PC-9 (cell line): ENCODE data around the gene ASCL2. TPM values are rescaled to one million over a fixed set of nuclear protein-coding genes. Genes with fewer than 3 reads are reported as not detected.

Source experiments
- BruUV-seq: library from RNA; stranded (reverse); fragments of 400-500 nt; replicated peaks from 2 replicates; lab custom pipeline; 2021; lab: Mats Ljungman, UMichigan
- CTCF ChIA-PET: fragments of 300-600 bp; sonication (Branson Sonifier 250); formaldehyde crosslinking; loops from one replicate; lab custom pipeline; 2022; ENCODE audit warnings: antibody characterized with exemption; lab: Charles Lee
- POLR2A ChIA-PET: fragments of 300-600 bp; sonication (Branson Sonifier 250); formaldehyde crosslinking; loops from one replicate; lab custom pipeline; 2022; ENCODE audit warnings: antibody characterized with exemption; ENCODE audit not compliant: unreplicated experiment; lab: Charles Lee
- DNase-seq, 2 experiments: peaks; one replicate each; pipeline versions ENCODE4 v3.0.0 to v3.0.0-alpha.2; 2015 to 2022; ENCODE audit warnings: mixed read lengths in 1 of 2
- H2AFZ ChIP-seq: fragments of 200-600 bp; sonication (generic); 2 replicates; pipeline ENCODE4 v1.8.1; 2017; ENCODE audit warnings: antibody characterized with exemption
- H3F3A ChIP-seq: fragments of 200-600 bp; sonication (generic); 2 replicates; pipeline ENCODE4 v1.8.1; 2017; ENCODE audit warnings: antibody characterized with exemption, mild to moderate bottlenecking, low read depth; ENCODE audit not compliant: insufficient read depth
- H3K27ac ChIP-seq: fragments of 200-600 bp; sonication (generic); 2 replicates; pipeline ENCODE4 v1.6.1; 2016; ENCODE audit warnings: mixed run types
- H3K27me3 ChIP-seq: fragments of 200-600 bp; sonication (generic); 2 replicates; pipeline ENCODE4 v1.6.1; 2016; ENCODE audit warnings: low read depth, mixed run types; ENCODE audit not compliant: insufficient read depth
- H3K36me3 ChIP-seq: fragments of 200-600 bp; sonication (generic); 2 replicates; pipeline ENCODE4 v1.6.1; 2016; ENCODE audit warnings: low read depth, mixed run types
- H3K4me1 ChIP-seq: fragments of 200-600 bp; sonication (generic); replicated peaks from 2 replicates; pipeline ENCODE4 v1.6.1; 2016; ENCODE audit warnings: mixed run types; ENCODE audit not compliant: insufficient read depth
- H3K4me2 ChIP-seq: fragments of 200-600 bp; sonication (generic); 2 replicates; pipeline ENCODE4 v1.6.1; 2017; ENCODE audit warnings: mixed run types
- H3K4me3 ChIP-seq: fragments of 200-600 bp; sonication (generic); 2 replicates; pipeline ENCODE4 v1.6.1; 2016; ENCODE audit warnings: mixed run types
- H3K79me2 ChIP-seq: fragments of 200-600 bp; sonication (generic); 2 replicates; pipeline ENCODE4 v1.6.1; 2017; ENCODE audit warnings: low read depth, mixed run types
- H3K9me2 ChIP-seq: fragments of 200-600 bp; sonication (generic); 2 replicates; pipeline ENCODE4 v1.8.1; 2017; ENCODE audit warnings: mild to moderate bottlenecking; ENCODE audit not compliant: insufficient read depth
- H3K9me3 ChIP-seq: fragments of 200-600 bp; sonication (generic); 2 replicates; pipeline ENCODE4 v1.8.1; 2016; ENCODE audit warnings: low read depth; ENCODE audit not compliant: insufficient read depth
- H4K20me1 ChIP-seq: fragments of 200-600 bp; sonication (generic); 2 replicates; pipeline ENCODE4 v1.8.1; 2017; ENCODE audit not compliant: insufficient read depth
- EZH2 ChIP-seq: fragments of 200-600 bp; sonication (generic); IDR thresholded peaks from 2 replicates; pipeline ENCODE4 v1.8.0; 2017; ENCODE audit warnings: antibody characterized with exemption, low read depth
- intact Hi-C: fragments of 100-400 bp; cut with micrococcal nuclease; formaldehyde crosslinking; loops from one replicate; pipeline ENCODE4 v1.10.0; 2022; ENCODE audit not compliant: unreplicated experiment
- total RNA-seq: library from RNA; stranded (reverse); gene quantifications from 2 replicates; pipeline ENCODE4 v1.2.3, GENCODE V29; 2021
- TF ChIP-seq, protein P1 (sequence below): fragments of 200-600 bp; sonication (generic); conservative IDR thresholded peaks from 2 replicates; pipeline ENCODE4 v1.6.1; 2017; ENCODE audit warnings: mixed run types, antibody characterized with exemption, mild to moderate bottlenecking, moderate library complexity

ASCL2 gene
- total RNA-seq, 1 experiment from 2014 or later = not detected

DNA sequence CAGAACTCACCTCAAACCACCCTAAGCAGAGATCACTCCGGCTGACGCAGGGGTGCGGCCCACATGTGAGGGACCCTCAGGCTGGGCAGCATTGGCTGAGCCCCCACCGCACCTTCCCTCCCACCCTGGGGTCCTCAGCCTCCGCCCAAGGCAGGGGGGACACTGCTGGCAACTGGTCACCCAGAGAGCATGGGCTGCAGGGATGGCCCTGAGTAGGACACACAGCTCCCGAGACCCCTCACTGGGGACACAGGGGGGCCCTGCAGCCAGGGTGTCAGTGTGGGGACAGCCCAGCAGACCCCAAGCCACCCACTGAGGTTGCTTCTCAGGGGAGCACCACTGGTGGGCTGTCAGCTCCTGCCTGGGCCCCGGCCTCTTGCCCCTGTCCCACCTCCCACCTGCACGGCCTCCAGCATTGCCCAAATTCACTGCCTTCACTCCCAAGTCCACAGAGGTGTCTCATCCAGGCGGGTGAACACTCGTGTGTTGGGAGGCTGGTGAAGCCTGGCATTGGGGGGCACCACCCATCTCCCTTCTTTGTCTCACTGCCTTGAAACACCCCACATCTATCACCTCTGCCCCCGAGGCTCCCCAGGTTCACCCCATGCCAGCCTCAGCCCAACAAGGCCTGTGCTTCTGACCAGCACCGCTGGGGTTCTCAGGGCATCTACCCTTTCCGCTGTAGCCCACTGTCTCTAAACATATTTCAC is 26.7 kb upstream of the ASCL2 start:
- H3K4me1 ChIP-seq = no peaks in the 10 kb centered on the region
- H3K9me3 ChIP-seq = no peaks in the 10 kb centered on the region
- no peaks in the 10 kb centered on the region for H3K36me3 ChIP-seq
- POLR2A ChIA-PET = no interaction called here
- no peaks in the 10 kb centered on the region for H3K9me2 ChIP-seq
- CTCF ChIA-PET = no interaction called here
- H3K79me2 ChIP-seq = no peaks in the 10 kb centered on the region
- H3K4me2 ChIP-seq = no peak overlapping the region
- BruUV-seq = no TSS peak
- no peaks in the 10 kb centered on the region for H4K20me1 ChIP-seq
- DNase-seq = no peak
- H3K4me3 ChIP-seq = no peak overlapping the region
- no peaks in the 10 kb centered on the region for H3K27me3 ChIP-seq
- no peak overlapping the region for H3K27ac ChIP-seq
- no peaks in the 10 kb centered on the region for H3F3A ChIP-seq
- no peak for TF ChIP-seq EZH2
- TF ChIP-seq, protein P1, sequence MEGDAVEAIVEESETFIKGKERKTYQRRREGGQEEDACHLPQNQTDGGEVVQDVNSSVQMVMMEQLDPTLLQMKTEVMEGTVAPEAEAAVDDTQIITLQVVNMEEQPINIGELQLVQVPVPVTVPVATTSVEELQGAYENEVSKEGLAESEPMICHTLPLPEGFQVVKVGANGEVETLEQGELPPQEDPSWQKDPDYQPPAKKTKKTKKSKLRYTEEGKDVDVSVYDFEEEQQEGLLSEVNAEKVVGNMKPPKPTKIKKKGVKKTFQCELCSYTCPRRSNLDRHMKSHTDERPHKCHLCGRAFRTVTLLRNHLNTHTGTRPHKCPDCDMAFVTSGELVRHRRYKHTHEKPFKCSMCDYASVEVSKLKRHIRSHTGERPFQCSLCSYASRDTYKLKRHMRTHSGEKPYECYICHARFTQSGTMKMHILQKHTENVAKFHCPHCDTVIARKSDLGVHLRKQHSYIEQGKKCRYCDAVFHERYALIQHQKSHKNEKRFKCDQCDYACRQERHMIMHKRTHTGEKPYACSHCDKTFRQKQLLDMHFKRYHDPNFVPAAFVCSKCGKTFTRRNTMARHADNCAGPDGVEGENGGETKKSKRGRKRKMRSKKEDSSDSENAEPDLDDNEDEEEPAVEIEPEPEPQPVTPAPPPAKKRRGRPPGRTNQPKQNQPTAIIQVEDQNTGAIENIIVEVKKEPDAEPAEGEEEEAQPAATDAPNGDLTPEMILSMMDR = no peak
- intact Hi-C loops = loop anchor here (10.0 kb wide), 1 partner anchor 132 kb away; the partner anchor contains the start of gene INS
- no peak overlapping the region for H2AFZ ChIP-seq

DNA sequence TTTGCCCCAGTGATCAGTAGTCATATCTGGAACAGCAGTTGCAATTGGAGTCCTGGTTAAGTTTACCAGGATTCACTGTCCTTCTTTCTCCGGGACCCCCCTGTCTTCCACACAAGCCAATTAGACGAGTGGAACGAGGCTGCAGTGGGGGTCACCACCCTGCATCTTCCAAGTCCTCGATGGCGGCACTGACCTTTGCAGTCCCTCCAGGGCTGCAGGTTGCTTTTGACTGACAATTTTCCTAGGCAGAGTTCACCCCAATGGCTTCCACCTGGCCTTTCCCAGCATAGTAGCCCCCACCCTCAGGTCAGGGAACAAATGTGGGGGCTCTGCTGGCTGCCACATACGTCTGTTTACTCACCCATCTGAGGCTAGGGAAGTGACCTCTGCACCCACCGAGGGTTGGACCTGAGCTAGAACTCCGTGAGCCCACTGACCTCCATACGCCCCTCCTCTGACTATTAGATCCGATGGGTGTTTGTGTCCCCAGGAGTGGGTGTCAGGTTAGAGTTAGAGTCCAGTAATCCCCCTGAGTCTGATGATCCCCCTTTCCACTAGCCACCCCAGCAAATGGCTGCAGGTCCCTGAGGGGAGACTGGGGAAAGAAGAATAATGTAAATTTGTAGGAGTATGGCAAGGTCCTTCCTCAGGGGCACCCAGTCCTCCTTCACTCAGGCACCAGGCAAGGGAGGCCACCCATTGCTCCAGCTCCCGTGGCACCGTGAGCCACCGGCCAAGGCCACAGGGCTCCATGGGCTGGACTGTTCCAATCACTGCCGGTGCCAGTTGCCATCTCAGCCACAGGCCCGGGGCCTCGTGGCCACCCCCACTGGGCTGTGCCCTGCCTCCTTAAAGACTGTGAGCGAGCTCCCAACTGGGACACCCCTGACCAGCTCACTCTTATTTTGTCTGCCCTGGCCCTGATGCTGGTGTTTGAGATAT is 25.9 kb upstream of the ASCL2 start:
- intact Hi-C loops = loop anchor here (10.0 kb wide), 1 partner anchor 131 kb away; the partner anchor contains the start of gene INS
- Histone ChIP-seq H3F3A (no peaks in the 10 kb centered on the region), H3K9me3 (no peaks in the 10 kb centered on the region), H3K9me2 (no peaks in the 10 kb centered on the region), H4K20me1 (no peaks in the 10 kb centered on the region), H3K4me3 (no peak overlapping the region), H3K36me3 (no peaks in the 10 kb centered on the region), H3K4me1 (no peaks in the 10 kb centered on the region), H2AFZ (no peak overlapping the region), H3K27ac (no peak overlapping the region), H3K4me2 (no peak overlapping the region), H3K27me3 (no peaks in the 10 kb centered on the region), H3K79me2 (no peaks in the 10 kb centered on the region)
- no peak for DNase-seq
- ChIA-PET POLR2A (no interaction called here), CTCF (no interaction called here)
- TF ChIP-seq, protein P1 = no peak
- no peak for TF ChIP-seq EZH2
- no TSS peak for BruUV-seq

DNA sequence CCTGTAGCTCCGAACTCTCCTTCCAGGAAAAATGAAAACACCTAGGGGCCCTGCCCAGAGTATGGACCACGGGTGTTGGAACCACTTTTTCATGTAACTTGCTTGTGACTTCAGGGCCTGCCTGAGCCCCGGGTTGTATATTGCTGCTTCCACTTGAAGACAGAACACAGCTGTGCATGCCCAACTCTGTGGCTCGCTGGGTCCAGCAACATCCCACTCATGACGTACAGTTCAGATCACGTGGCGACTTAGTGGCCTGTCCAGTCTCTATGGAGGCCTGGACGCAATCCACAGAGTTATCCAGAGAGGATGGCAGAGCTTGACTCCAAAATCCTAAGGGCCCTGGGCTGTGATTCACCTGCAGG is 24.5 kb upstream of the ASCL2 start:
- no peaks in the 10 kb centered on the region for H3F3A ChIP-seq
- H3K4me2 ChIP-seq = no peak overlapping the region
- no peak overlapping the region for H3K4me3 ChIP-seq
- no peaks in the 10 kb centered on the region for H3K9me3 ChIP-seq
- no peaks in the 10 kb centered on the region for H3K79me2 ChIP-seq
- no TSS peak for BruUV-seq
- H3K36me3 ChIP-seq = no peaks in the 10 kb centered on the region
- ChIA-PET CTCF (no interaction called here), POLR2A (interaction anchor here (0.6 kb wide), 1 partner anchor 8 kb away, joined by 3 read pairs; no protein-coding TSS in a partner anchor)
- no peaks in the 10 kb centered on the region for H3K9me2 ChIP-seq
- intact Hi-C loops = loop anchor here (10.0 kb wide), 1 partner anchor 130 kb away; the partner anchor contains the start of gene INS
- TF ChIP-seq, protein P1 = no peak
- no peak for TF ChIP-seq EZH2
- H4K20me1 ChIP-seq = no peaks in the 10 kb centered on the region
- no peak overlapping the region for H2AFZ ChIP-seq
- DNase-seq = no peak
- H3K4me1 ChIP-seq = no peaks in the 10 kb centered on the region
- H3K27ac ChIP-seq = no peak overlapping the region
- no peaks in the 10 kb centered on the region; the same call in 1 of the 2 replicates for H3K27me3 ChIP-seq
